SK-N-SH treated with all-trans-retinoic acid at 6 μM for 48 hours (cell line): Measurements from ENCODE around the gene FBXL5.

Source experiments
- ATAC-seq: fragments of 200-7000 bp; cut with Tn5 transposase; 3 replicates; pipeline ENCODE4 v1.9.1; 2020; ENCODE audit warnings: mild to moderate bottlenecking, moderate library complexity
- ARNTL ChIP-seq: fragments of 450-650 bp; formaldehyde crosslinking; IDR thresholded peaks from 2 replicates; pipeline ENCODE4 v1.5.0; 2020; ENCODE audit warnings: low read depth, mild to moderate bottlenecking, moderate library complexity, borderline replicate concordance
- BACH2 ChIP-seq: fragments of 250-450 bp; sonication (Bioruptor Pico); IDR thresholded peaks from 2 replicates; pipeline ENCODE4 v1.9.0; 2021; ENCODE audit warnings: mild to moderate bottlenecking, borderline replicate concordance
- CSDC2 ChIP-seq: fragments of 250-450 bp; sonication (Bioruptor Pico); IDR thresholded peaks from 2 replicates; pipeline ENCODE4 v1.5.0; 2020; ENCODE audit warnings: mild to moderate bottlenecking, moderate library complexity
- ESRRG ChIP-seq: fragments of 250-450 bp; sonication (Bioruptor Pico); IDR thresholded peaks from 2 replicates; pipeline ENCODE4 v1.6.1; 2021; ENCODE audit warnings: mild to moderate bottlenecking
- GLIS3 ChIP-seq: fragments of 250-450 bp; sonication (Bioruptor Pico); IDR thresholded peaks from 2 replicates; pipeline ENCODE4 v1.5.0; 2020; ENCODE audit warnings: mild to moderate bottlenecking, moderate library complexity
- ISL1 ChIP-seq: fragments of 250-450 bp; sonication (Bioruptor Pico); IDR thresholded peaks from 2 replicates; pipeline ENCODE4 v2.1.2; 2022; ENCODE audit warnings: mild to moderate bottlenecking, moderate library complexity
- OSR1 ChIP-seq: fragments of 250-450 bp; sonication (Bioruptor Pico); IDR thresholded peaks from 2 replicates; pipeline ENCODE4 v1.8.0; 2022; ENCODE audit warnings: moderate library complexity, mild to moderate bottlenecking, inconsistent platforms
- PATZ1 ChIP-seq: fragments of 250-450 bp; sonication (Bioruptor Pico); IDR thresholded peaks from 2 replicates; pipeline ENCODE4 v1.8.0; 2020; ENCODE audit warnings: mild to moderate bottlenecking, moderate library complexity, borderline replicate concordance
- POU6F1 ChIP-seq: fragments of 250-450 bp; sonication (Bioruptor Pico); IDR thresholded peaks from 2 replicates; pipeline ENCODE4 v1.8.0; 2021; ENCODE audit warnings: low read depth, mild to moderate bottlenecking, moderate library complexity, borderline replicate concordance
- PPARA ChIP-seq: fragments of 250-450 bp; sonication (Bioruptor Pico); IDR thresholded peaks from 2 replicates; pipeline ENCODE4 v1.5.0; 2020; ENCODE audit warnings: mild to moderate bottlenecking, borderline replicate concordance
- RARB ChIP-seq: fragments of 250-450 bp; sonication (Bioruptor Pico); IDR thresholded peaks from 2 replicates; pipeline ENCODE4 v1.8.0; 2021; ENCODE audit warnings: mild to moderate bottlenecking, moderate library complexity
- SNAI2 ChIP-seq: fragments of 250-450 bp; sonication (Bioruptor Pico); IDR thresholded peaks from 2 replicates; pipeline ENCODE4 v1.5.0; 2020; ENCODE audit warnings: mild to moderate bottlenecking, moderate library complexity
- TCF4 ChIP-seq: fragments of 250-450 bp; sonication (Bioruptor Pico); IDR thresholded peaks from 2 replicates; pipeline ENCODE4 v1.8.0; 2021; ENCODE audit warnings: mild to moderate bottlenecking, moderate library complexity, borderline replicate concordance
- TOX ChIP-seq: fragments of 250-450 bp; sonication (Bioruptor Pico); IDR thresholded peaks from 2 replicates; pipeline ENCODE4 v1.8.0; 2021; ENCODE audit warnings: mild to moderate bottlenecking, moderate library complexity, borderline replicate concordance
- TSHZ2 ChIP-seq: fragments of 250-450 bp; sonication (Bioruptor Pico); IDR thresholded peaks from 2 replicates; pipeline ENCODE4 v1.5.0; 2020; ENCODE audit warnings: mild to moderate bottlenecking, moderate library complexity
- ZC3H10 ChIP-seq: fragments of 250-450 bp; sonication (Bioruptor Pico); IDR thresholded peaks from 2 replicates; pipeline ENCODE4 v1.5.1; 2021; ENCODE audit warnings: mild to moderate bottlenecking, moderate library complexity
- ZFP3 ChIP-seq: fragments of 250-450 bp; sonication (Bioruptor Pico); IDR thresholded peaks from 2 replicates; pipeline ENCODE4 v1.5.0; 2020; ENCODE audit warnings: mild to moderate bottlenecking, moderate library complexity
- ZFP30 ChIP-seq: fragments of 450-650 bp; formaldehyde crosslinking; IDR thresholded peaks from 2 replicates; pipeline ENCODE4 v1.5.0; 2022; ENCODE audit warnings: mild to moderate bottlenecking, moderate library complexity
- ZNF565 ChIP-seq: fragments of 450-650 bp; formaldehyde crosslinking; conservative IDR thresholded peaks from 2 replicates; pipeline ENCODE4 v1.5.0; 2020; ENCODE audit warnings: low read depth, mild to moderate bottlenecking, moderate library complexity
- ZNF70 ChIP-seq: fragments of 450-650 bp; formaldehyde crosslinking; IDR thresholded peaks from 2 replicates; pipeline ENCODE4 v1.5.0; 2020; ENCODE audit warnings: mild to moderate bottlenecking, moderate library complexity
- ZNF8 ChIP-seq: fragments of 450-650 bp; formaldehyde crosslinking; IDR thresholded peaks from 2 replicates; pipeline ENCODE4 v1.5.0; 2020; ENCODE audit warnings: mild to moderate bottlenecking, moderate library complexity
- TF ChIP-seq, protein P1 (sequence below): fragments of 250-450 bp; sonication (Bioruptor Pico); IDR thresholded peaks from 2 replicates; pipeline ENCODE4 v1.5.1; 2020; ENCODE audit warnings: low read depth, mild to moderate bottlenecking, moderate library complexity
- TF ChIP-seq, protein P2 (sequence below): fragments of 250-450 bp; sonication (Bioruptor Pico); IDR thresholded peaks from 2 replicates; pipeline ENCODE4 v1.5.1; 2021; ENCODE audit warnings: mild to moderate bottlenecking, moderate library complexity

The FBXL5 gene

DNA sequence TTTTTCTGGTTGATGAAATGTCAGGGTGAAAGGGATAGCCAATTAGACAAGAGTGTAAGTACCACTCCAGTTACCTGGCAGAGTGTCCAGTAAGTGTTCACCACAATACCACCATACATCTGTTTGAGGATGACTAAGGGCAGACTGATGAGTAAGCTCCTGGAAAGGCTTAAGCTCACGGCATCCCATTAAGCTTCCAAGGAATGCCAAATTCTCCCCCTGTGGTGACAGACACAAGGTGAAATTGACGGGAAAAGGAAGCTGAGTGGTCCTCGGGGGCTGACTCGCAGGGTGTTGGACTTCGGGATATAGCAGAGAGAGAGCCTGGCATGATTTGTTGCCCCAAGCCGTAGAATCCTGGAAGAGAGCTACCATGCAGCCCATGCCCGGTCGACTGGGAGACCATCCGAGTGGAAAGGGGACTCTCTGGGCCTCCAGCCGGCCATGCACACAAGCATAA is 40.1 kb upstream of the FBXL5 start (continued):
- TF ChIP-seq, protein P1, sequence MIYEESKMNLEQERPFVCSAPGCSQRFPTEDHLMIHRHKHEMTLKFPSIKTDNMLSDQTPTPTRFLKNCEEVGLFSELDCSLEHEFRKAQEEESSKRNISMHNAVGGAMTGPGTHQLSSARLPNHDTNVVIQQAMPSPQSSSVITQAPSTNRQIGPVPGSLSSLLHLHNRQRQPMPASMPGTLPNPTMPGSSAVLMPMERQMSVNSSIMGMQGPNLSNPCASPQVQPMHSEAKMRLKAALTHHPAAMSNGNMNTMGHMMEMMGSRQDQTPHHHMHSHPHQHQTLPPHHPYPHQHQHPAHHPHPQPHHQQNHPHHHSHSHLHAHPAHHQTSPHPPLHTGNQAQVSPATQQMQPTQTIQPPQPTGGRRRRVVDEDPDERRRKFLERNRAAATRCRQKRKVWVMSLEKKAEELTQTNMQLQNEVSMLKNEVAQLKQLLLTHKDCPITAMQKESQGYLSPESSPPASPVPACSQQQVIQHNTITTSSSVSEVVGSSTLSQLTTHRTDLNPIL (CRISPR knock-in tag): no peak
- TF ChIP-seq CSDC2 (CRISPR knock-in tag) (no peak), OSR1 (CRISPR knock-in tag) (no peak), ZFP3 (CRISPR knock-in tag) (0 out of 2 replicates have a peak, but pooled peaks have one; percentile 39), BACH2 (no peak), ISL1 (CRISPR knock-in tag) (peak; percentile 59)
- TF ChIP-seq, all 23 proteins: peak for 2

DNA sequence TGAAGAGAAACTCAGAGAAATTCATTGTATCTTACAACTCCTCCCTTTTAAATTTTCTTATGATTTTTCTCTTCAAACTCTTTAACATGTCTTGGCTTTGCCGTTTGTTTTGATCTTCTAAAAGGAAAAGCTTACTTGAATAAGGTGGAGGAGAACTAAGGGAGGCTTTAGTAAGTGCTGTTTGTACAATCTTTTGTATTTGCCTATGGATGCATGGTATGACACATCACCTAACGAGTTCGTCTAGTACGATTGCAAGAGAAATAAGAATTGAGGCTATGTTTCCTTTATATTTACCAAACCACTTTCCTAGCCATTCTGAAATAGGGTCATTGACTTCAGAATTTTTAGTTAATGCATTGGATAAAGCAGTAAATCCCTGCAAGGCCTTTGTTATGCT is 39.3 kb upstream of the FBXL5 start:
- ATAC-seq: no peak
- TF ChIP-seq CSDC2 (CRISPR knock-in tag) (no peak), ARNTL (CRISPR knock-in tag) (no peak), ZC3H10 (CRISPR knock-in tag) (no peak), POU6F1 (no peak), ZNF8 (CRISPR knock-in tag) (no peak), SNAI2 (CRISPR knock-in tag) (no peak), ZNF70 (no peak), PATZ1 (CRISPR knock-in tag) (no peak), ISL1 (CRISPR knock-in tag) (no peak), PPARA (no peak), TCF4 (CRISPR knock-in tag) (no peak), GLIS3 (CRISPR knock-in tag) (no peak), RARB (CRISPR knock-in tag) (no peak), ZNF565 (no peak), ZFP3 (CRISPR knock-in tag) (no peak), OSR1 (CRISPR knock-in tag) (no peak), TSHZ2 (CRISPR knock-in tag) (no peak), BACH2 (no peak)
- TF ChIP-seq, protein P1 (CRISPR knock-in tag): no peak
- TF ChIP-seq, protein P2, sequence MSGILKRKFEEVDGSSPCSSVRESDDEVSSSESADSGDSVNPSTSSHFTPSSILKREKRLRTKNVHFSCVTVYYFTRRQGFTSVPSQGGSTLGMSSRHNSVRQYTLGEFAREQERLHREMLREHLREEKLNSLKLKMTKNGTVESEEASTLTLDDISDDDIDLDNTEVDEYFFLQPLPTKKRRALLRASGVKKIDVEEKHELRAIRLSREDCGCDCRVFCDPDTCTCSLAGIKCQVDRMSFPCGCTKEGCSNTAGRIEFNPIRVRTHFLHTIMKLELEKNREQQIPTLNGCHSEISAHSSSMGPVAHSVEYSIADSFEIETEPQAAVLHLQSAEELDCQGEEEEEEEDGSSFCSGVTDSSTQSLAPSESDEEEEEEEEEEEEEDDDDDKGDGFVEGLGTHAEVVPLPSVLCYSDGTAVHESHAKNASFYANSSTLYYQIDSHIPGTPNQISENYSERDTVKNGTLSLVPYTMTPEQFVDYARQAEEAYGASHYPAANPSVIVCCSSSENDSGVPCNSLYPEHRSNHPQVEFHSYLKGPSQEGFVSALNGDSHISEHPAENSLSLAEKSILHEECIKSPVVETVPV (CRISPR knock-in tag): no peak

GRCh38 chr4:15692602-15693001 is 37.4 kb upstream of the FBXL5 start:
- TF ChIP-seq, protein P2 (CRISPR knock-in tag): no peak
- TF ChIP-seq, protein P1 (CRISPR knock-in tag): no peak
- TF ChIP-seq ZNF70 (no peak), CSDC2 (CRISPR knock-in tag) (no peak), TOX (no peak), ESRRG (no peak), RARB (CRISPR knock-in tag) (no peak), GLIS3 (CRISPR knock-in tag) (no peak), ZFP30 (CRISPR knock-in tag) (no peak), OSR1 (CRISPR knock-in tag) (no peak), ISL1 (CRISPR knock-in tag) (no peak), ARNTL (CRISPR knock-in tag) (no peak)
- no peak for ATAC-seq
